A172 (cell line): Measurements from ENCODE around the gene UBXN6. TPM values are rescaled to one million over a fixed set of nuclear protein-coding genes. Genes with fewer than 3 reads are reported as not detected.

Source experiments
- DNase-seq: peaks from one replicate; pipeline ENCODE4 v3.0.0-alpha.2; 2015; ENCODE audit warnings: low spot score
- total RNA-seq: library from RNA; depleted of rRNA; stranded (reverse); fragments of >200 nt; shearing (Covaris generic); gene quantifications from 2 replicates; pipeline ENCODE4 v1.2.3, GENCODE V29; 2014; rRNA removed

UBXN6 gene
- total RNA-seq, 1 experiment from 2014 or later: 87.4 TPM

- no peak for DNase-seq
Observed at GRCh38 chr19:4409123-4409933, 48.3 kb downstream of the UBXN6 start.

DNA sequence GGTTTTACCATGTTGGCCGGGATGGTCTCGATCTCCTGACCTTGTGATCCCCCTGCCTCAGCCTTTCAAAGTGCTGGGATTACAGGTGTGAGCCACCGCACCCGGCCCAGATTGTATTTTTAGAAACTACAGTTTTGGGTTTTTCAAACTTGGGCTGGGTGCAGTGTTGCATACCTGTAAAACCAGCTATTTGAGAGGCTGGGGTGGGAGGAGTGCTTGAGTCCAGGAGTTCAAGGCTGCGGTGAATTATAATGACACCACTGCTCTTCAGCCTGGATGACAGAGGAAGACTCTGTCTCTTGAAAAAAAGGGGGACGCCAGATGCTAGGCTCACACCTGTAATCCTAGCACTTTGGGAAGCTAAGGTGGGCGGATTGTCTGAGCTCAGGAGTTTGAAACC lies 51.0 kb downstream of the UBXN6 start:
- DNase-seq: no peak

GRCh38 chr19:4405977-4406376 lies 51.6 kb downstream of the UBXN6 start:
- no peak for DNase-seq

- DNase-seq: no peak
Observed at GRCh38 chr19:4403005-4403761, 54.4 kb downstream of the UBXN6 start.

DNA sequence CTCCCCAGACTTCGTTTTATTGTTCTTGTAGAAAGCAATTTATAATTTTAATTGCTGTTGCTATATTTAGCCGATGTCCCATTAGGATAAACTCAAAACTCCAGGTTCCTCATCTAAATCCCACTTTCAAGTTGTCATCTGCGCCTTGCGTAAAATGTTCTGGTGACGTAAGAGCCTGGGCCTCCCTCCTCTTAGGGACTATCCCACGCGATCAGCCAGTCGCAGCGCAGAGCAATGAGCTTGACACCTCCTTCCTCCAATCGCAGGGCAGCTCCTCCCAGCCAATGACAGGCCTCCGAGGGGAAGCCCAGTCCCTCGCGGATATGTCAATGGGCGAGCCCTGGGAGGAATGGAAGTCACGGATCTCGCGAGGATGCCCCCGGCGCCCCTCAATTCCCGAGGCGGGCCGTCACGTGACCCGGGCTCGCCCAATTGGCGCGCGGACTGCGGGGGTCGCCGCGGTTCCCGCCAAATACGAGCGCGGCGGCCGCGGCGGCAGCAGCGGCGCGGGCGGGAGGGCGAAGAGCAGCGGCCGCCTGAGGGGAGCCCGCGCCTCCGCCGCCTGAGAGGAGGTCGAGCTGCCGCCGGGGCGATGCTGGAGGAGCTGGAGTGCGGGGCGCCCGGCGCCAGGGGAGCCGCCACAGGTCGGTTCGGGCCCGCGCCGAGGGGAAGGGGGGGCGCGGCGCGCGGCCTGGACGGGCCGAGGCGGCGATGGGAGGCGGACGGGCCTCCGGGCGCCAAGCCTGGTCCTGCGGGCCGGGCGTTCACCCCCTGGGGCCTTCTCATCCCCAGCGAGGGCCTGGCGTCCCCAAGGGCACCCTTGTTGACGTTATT lies 55.2 kb downstream of the UBXN6 start, which contains the start of gene CHAF1A:
TSS of gene CHAF1A (plus strand) at position 470 of the 834 bp plus-strand sequence. CDS start at position 593, 123 bp downstream.
- DNase-seq: peak; percentile 100

GRCh38 chr19:4401769-4402170 lies 55.8 kb downstream of the UBXN6 start:
- no peak for DNase-seq

DNA sequence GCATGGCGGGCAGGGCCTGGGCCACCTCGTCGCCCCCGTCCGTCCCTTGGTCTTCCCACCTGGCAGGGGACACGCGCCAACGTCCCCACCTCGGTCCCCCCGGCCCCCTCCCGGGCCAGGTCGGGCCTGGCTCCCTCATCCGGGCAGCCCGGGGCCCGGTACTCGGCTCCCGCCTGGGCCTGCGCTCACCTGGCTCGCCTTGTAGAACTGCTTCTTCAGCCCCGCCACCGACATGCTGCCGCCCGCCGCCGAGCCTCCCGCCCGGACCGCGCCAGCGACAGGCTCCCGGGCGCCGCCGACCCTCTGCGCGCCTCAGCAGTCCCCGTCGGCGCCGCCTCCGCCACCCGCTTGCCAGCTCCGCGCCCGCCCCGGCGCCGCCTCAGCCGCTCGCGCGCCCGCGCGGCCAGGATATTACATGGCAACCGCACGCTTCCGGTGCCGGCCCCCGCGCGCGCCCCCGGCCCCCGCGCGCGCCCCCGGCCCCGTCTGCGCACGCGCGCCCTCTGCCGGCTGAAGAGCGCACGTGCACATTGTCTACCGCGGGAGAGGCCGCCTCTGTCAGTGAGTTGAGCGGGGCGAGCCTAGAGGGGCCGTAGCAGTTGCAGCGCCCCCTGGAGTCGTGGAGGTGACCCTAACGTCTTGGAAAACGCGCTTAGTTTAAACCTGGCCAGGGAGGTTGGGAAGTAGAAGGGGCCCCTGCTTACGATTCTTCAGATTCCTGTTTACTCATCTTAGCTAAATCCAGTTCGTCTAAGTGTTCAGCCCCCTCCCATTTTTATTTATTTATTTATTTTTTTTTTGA lies 57.3 kb downstream of the UBXN6 start, which contains the start of gene SH3GL1:
TSS of gene SH3GL1 (minus strand) at position 413 of the 802 bp plus-strand sequence. CDS start at position 234, 179 bp downstream.
- peak; percentile 89 for DNase-seq

DNA sequence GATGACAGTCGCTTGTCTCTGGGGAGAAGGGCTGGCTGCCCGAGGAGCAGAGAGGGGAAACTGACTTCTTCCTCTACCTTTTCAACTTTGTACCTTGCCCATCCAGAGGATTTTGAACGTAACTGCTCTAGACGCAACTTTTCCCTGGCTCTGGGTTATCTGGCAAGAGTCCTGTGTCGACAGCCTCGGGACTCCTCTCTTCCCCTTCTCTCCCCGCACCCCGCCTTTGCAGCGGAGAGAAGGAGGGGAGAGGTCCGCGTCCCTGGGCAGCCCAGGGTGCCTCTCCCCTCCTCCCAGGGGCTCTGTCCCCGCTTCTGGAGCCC lies 57.8 kb downstream of the UBXN6 start:
- peak; percentile 31 for DNase-seq

DNA sequence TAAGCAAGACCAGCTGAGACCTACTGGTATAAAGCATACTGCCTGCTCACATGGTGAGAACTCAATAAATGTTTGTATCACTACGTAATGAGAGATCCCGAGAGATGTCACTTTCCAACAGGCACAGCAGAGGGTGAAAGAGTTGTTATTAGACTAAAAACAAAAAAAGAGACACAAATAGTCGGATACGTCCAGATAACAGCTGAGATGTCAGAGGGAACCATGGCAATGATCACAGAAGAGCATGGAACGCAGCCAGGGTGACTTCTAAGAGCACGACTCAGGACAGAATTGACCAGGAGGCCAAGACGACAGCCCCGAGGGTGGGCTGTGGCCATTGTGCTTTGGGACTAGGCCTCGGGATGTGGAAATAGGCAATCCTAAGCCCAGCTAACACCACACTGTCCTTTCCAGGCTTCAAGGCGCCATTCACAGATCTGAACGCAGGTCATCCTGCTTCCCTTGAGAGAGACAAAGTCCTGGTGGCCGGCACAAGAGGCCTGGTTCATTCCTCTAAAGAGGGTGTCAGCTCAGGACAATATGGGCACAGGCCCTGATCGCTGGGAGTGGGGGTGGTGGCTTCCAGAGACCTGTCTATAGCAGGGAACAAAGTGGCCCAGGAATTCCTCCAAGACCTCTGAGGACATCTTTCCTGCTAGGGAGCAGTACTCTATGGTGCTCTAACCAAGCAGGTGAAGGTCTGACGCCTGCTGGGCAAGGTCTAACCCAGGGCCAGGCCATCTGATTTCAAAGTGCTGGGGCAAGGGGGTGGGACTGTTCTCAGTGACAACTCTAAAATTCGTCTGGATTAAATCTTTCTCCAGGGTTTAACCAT lies 60.4 kb downstream of the UBXN6 start:
- no peak for DNase-seq

Other genes starting within 250 kb of the UBXN6 start
- 6.4 and 8.1 TPM in 2 replicates for gene EBI3, start 228.3 kb downstream of the UBXN6 start, total RNA-seq
- gene YJU2, start 210.7 kb downstream of the UBXN6 start, total RNA-seq: 39.6 and 42.4 TPM in 2 replicates
- gene SHD, start 178.5 kb downstream of the UBXN6 start, total RNA-seq: 0.24 and 0.53 TPM in 2 replicates
- not detected in 2 replicates for gene TMIGD2, start 155.4 kb downstream of the UBXN6 start, total RNA-seq
- gene FSD1, start 153.2 kb downstream of the UBXN6 start, total RNA-seq: 43.2 and 61.1 TPM in 2 replicates
- gene STAP2, start 119.0 kb downstream of the UBXN6 start, total RNA-seq: 73.5 and 96.1 TPM in 2 replicates
- 6.4 and 6.6 TPM in 2 replicates for gene MPND, start 114.2 kb downstream of the UBXN6 start, total RNA-seq
- gene SH3GL1, start 57.2 kb downstream of the UBXN6 start, total RNA-seq: 94.0 and 137 TPM in 2 replicates
- gene CHAF1A, start 55.2 kb downstream of the UBXN6 start, total RNA-seq: 37.8 and 52.7 TPM in 2 replicates
- 53.9 and 88.2 TPM in 2 replicates for gene HDGFL2, start 14.5 kb upstream of the UBXN6 start, total RNA-seq
- 0.17 TPM in 2 replicates for gene PLIN4, start 60.7 kb upstream of the UBXN6 start, total RNA-seq
- not detected in 2 replicates for gene PLIN5, start 77.4 kb upstream of the UBXN6 start, total RNA-seq
- gene LRG1, start 82.2 kb upstream of the UBXN6 start, total RNA-seq: 0.09 and 0.10 TPM in 2 replicates
- 29.2 and 34.1 TPM in 2 replicates for gene SEMA6B, start 101.9 kb upstream of the UBXN6 start, total RNA-seq
- gene TNFAIP8L1, start 181.7 kb upstream of the UBXN6 start, total RNA-seq: 7.5 and 9.5 TPM in 2 replicates
- 200 and 211 TPM in 2 replicates for gene MYDGF, start 212.5 kb upstream of the UBXN6 start, total RNA-seq